GM19467 (cell line): Measurements from ENCODE around the gene STRN3.
"Not testable (repeated sequence)": the region's sequence is repeated elsewhere in the genome, so short reads cannot be mapped to it uniquely, and the experiment has no call there.

Experiments
- ATAC-seq: cut with Tn5 transposase; IDR thresholded peaks from one replicate; pipeline ENCODE4 v1.9.1; 2021; ENCODE audit warnings: mild to moderate bottlenecking, moderate library complexity; ENCODE audit not compliant: unreplicated experiment

The STRN3 gene

GRCh38 chr14:31004007-31004406 is 22.2 kb downstream of the STRN3 start:
- not testable (repeated sequence) for ATAC-seq

GRCh38 chr14:31003284-31003683 is 22.9 kb downstream of the STRN3 start:
- ATAC-seq = no peak

GRCh38 chr14:31001339-31001658 is 24.9 kb downstream of the STRN3 start:
- ATAC-seq = no peak

GRCh38 chr14:31000629-31001338 is 25.4 kb downstream of the STRN3 start:
- ATAC-seq = no peak

DNA sequence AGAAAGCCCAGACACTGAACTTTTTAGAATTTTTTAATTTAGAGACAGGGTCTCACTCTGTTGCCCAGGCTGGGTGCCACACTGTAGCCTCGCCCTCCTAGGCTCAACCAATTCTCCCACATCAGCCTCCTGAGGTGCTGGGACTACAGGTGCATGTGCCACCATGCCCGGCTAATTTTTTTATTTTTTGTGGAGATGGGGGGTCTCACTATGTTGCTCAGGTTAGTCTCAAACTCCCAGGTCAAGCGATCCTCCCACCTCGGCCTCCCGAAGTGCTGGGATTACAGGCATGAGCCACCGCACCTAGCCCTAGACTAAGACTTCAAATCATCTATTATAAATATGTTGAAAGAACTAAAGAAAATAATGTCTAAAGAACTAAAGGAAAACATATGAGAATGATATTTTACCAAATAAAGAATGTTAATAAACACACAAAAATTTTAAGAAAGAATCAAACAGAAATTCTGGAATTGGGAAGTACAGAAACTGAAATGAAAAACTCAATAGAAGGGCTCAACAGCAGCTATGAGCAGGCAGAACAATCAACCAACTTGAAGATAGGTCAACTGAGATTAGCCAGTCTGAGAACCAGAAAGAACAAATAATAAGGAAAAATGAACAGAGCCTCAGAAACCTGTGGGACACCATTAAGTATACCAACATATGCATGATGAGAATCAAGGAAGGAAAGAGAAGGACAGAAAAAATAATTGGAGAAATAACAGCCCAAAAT is 27.0 kb downstream of the STRN3 start:
- no peak for ATAC-seq

DNA sequence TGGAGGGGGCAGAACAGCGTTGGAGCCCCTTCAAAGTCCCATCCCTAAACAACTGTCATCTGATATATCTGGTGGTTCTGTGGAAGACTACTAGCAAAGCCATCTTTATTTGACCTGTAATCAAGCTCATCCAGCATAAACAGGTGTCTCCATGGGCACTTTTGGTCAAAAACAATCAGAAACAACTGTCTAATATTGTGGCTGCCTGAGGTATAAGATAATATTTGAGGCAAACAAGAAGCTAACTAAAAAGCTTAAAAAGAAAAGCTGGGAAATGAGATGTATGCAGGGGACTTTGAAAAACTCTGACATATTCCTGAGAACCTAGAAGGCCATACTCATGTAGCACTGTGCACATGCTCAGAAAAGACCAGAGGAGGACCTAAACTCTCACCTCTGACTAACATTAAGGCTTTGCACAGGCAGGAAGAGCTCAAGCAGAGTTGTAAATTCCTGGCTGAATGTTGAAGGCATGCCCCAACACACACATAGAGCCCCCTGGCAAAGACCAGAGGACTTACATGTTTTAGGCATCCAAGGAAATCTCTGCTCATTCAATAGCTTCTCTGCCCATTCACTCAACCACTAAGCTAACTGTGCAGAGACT is 28.0 kb downstream of the STRN3 start:
- no peak for ATAC-seq

GRCh38 chr14:30996892-30997659 is 29.1 kb downstream of the STRN3 start:
- ATAC-seq = no peak

- no peak for ATAC-seq
Measured at GRCh38 chr14:30995689-30996088, 30.5 kb downstream of the STRN3 start.

DNA sequence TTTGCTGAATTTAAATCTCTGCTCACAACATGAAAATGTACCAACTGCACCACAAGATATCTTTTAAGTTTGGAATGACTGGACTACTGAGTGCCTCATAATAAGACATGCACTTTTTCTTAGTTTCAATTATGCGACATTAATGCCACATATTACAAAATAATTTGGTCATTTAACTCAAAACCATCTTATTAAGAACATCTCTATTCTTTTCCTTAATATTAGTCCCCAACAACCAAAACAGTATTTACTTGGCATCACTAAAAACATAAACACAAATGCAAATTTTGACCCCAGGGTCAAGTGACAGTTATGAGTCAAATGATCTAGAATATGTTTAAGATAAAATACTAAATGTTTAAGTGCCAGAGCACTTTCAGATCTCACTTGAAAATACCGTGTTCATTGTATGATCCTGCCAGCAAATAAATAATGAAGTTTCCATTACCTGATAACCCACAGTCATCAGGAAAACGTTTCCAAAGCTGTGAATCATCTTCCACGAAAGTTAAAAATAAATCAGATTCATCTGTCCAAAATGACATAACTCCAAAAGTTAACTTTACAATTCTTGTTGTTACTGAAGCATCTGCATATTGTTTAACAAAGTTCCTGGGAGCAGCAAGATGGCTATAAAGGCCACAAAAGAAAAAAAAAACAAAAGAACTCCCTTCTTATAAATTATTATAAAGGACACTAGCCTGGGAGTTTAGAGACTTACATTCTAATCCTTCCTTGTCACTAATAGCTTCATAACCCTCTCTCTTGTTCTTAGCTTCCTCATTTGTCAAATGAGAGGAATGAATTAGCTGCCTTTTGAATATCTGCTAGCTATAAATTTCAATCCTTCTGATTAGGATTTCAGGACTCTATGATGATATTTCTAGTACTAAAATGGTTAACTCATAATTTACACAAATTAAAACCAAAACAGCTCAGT is 31.2 kb downstream of the STRN3 start:
- ATAC-seq = peak; percentile 51

DNA sequence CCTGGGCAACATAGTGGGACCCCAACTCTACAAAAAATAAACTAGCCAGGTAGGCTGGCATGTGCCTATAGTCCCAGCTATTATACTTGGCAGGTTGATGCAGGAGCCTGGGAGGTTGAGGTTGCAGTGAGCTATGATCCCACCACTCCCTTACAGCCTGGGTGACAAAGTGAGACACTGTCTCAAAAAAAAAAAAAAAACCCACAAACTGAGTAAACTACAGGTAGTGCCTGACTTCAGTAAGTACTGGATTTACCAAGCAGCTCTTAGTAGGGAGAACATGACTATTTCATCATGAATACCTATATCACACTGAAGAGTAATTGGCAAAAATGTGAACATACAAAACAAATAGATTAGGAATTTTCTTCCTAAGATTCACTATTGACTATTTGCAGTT is 33.1 kb downstream of the STRN3 start:
- ATAC-seq = no peak

DNA sequence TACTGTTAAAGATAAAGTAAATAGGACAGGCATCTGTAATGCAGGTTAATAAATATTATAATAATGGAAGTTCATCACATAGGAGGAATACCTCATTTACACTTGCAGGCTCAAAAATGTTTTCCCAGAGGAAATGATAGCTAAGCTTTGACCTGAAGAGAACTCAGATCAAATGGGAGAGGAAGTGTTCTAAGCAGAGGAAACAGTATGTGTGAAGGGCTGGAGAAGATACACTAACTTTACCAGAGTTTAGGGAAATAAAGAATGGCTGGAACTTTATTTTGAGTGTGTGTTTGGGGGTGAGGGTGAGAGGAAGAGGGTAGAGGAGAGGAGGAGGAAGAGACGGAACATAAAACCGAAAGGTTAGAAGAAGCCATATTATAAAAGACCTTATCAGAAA is 34.8 kb downstream of the STRN3 start:
- no peak for ATAC-seq

DNA sequence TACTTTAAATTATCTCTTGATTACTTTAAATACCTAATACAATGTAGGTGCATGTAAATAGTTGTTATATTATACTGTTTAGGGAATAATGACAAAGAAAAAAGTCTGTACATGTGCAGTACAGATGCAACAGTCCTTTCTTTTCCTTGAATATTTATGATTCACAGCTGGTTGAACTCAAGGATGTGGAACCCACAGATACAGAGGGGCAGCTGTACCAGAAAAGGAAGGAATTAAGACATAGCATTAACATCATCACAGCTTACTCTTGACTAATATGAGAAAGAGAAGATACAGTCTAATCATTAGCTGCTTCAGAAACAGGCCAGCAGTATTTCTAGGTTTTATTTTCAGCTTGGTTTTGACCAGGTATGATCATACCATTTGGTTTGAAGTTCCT is 35.4 kb downstream of the STRN3 start:
- ATAC-seq = no peak

- ATAC-seq = no peak
Measured at GRCh38 chr14:30988509-30988908, 37.7 kb downstream of the STRN3 start.

DNA sequence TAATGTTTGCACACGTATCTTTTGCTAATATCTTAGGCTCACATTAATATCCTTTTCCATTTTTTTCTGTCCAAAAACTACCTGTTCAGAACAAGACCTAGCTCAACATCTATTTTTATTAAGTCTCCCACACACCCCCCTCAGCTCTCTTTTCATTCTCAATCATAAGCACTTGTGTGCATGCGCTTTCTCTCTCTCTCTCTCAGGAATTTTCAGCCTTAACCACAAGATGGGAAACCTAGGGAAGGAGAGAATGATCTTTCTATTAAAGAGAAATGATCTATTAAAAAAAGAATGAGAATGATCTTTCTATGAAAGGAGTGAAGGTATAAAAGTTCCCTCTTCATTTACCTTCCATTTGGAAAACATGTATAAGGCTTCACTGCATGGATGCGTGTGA is 40.4 kb downstream of the STRN3 start:
- ATAC-seq = no peak

GRCh38 chr14:30983858-30984257 is 42.3 kb downstream of the STRN3 start:
- ATAC-seq = no peak

- no peak for ATAC-seq
Measured at GRCh38 chr14:30982533-30982932, 43.6 kb downstream of the STRN3 start.

GRCh38 chr14:30980980-30981379 is 45.2 kb downstream of the STRN3 start:
- no peak for ATAC-seq

GRCh38 chr14:30980106-30980704 is 46.0 kb downstream of the STRN3 start:
- ATAC-seq = not testable (repeated sequence)

DNA sequence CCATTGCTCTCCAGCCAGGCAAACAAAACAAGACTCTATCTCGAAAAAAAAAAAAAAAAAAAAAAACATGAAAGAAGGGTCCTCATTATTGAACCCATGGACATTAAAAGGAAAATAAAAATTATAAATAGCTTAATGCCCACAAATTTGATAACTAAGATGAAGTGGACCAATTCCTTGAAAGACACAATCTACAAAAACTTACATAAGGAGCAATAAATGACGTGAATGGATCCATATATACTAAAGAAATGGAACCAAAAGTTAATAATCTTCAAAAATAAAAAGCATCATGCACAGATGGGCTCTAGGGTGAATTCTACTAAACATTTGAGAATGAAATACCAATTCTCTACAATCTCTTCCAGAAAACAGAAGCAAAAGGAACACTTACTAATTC is 48.4 kb downstream of the STRN3 start:
- ATAC-seq = no peak

DNA sequence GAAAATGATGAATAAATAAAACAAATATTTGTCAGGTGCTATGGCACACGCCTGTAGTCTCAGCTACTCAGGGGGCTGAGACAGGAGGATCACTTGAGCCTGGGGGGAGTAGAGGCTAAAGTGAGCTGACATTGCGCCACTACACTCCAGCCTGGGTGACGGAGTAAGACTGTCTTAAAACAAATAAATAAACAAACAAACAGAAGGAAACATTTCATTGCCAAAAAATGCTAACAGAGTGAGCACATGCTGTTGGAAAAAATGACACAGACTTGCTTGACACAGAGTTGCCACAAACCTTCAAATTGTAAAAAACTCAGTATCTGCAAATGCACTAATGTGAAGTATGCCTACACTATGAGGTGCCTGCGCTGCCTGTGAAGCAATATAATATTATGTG is 51.6 kb downstream of the STRN3 start:
- ATAC-seq = no peak
